Measurements from ENCODE around the gene EVI5.

- TF ChIP-seq CTCF (IDR thresholded peaks at IDR 0.05; ENCODE audit: borderline replicate concordance, extremely low read depth, low read length, poor library complexity, severe bottlenecking) (no peak), EZH2 (IDR thresholded peaks at IDR 0.05; ENCODE audit: borderline replicate concordance, low read depth, low read length, severe bottlenecking) (no peak)
Observed at GRCh38 chr1:92465256-92465647, 319.7 kb downstream of the EVI5 start.

All from DND-41 (cell line).